ENCODE measurements around the gene EFNA3.

GRCh38 chr1:155034318-155035208, 44.1 kb upstream of the EFNA3 start:
- TF ChIP-seq CTCF (IDR thresholded peaks at IDR 0.05; ENCODE audit: insufficient read depth, low read length, poor library complexity, severe bottlenecking) (no peak), EZH2phosphoT487 (conservative IDR thresholded peaks at IDR 0.05; ENCODE audit: low read length) (no peak)

All from SU-DHL-6 (cell line).